NOMO-1 treated with DMSO at 0.1 percent for 48 hours (cell line): ENCODE measurements around the gene PAX7.
"Not testable (repeated sequence)": the region's sequence is repeated elsewhere in the genome, so short reads cannot be mapped to it uniquely, and the experiment has no call there.

Experiments used
- DNase-seq: peaks from one replicate; lab custom pipeline; 2025; ENCODE audit not compliant: unreplicated experiment; lab: John Stamatoyannopoulos, UW

The PAX7 gene

GRCh38 chr1:18749569-18749968 is 118.9 kb downstream of the PAX7 start:
- no peak for DNase-seq

- no peak for DNase-seq
Observed at GRCh38 chr1:18750600-18750999, 120.0 kb downstream of the PAX7 start.

- no peak for DNase-seq
Observed at GRCh38 chr1:18751425-18751824, 120.8 kb downstream of the PAX7 start.

GRCh38 chr1:18752409-18752808 is 121.8 kb downstream of the PAX7 start:
- DNase-seq, result no peak

- DNase-seq, result no peak
Observed at GRCh38 chr1:18760156-18760555, 129.5 kb downstream of the PAX7 start.

GRCh38 chr1:18761948-18762840 is 131.5 kb downstream of the PAX7 start:
- no peak for DNase-seq

- no peak for DNase-seq
Observed at GRCh38 chr1:18764362-18764761, 133.7 kb downstream of the PAX7 start.

- no peak for DNase-seq
Observed at GRCh38 chr1:18765725-18766124, 135.1 kb downstream of the PAX7 start.

GRCh38 chr1:18766328-18766727 is 135.7 kb downstream of the PAX7 start:
- no peak for DNase-seq

- DNase-seq, result not testable (repeated sequence)
Observed at GRCh38 chr1:18767576-18767975, 136.9 kb downstream of the PAX7 start.

GRCh38 chr1:18768086-18768485 is 137.4 kb downstream of the PAX7 start:
- DNase-seq, result no peak

- DNase-seq, result no peak
Observed at GRCh38 chr1:18769140-18769539, 138.5 kb downstream of the PAX7 start.

GRCh38 chr1:18770799-18771198 is 140.2 kb downstream of the PAX7 start:
- DNase-seq, result no peak

- DNase-seq, result no peak
Observed at GRCh38 chr1:18773753-18774152, 143.1 kb downstream of the PAX7 start.

- DNase-seq, result no peak
Observed at GRCh38 chr1:18775341-18775740, 144.7 kb downstream of the PAX7 start.

- no peak for DNase-seq
Observed at GRCh38 chr1:18776777-18777176, 146.1 kb downstream of the PAX7 start.

GRCh38 chr1:18778437-18778836 is 147.8 kb downstream of the PAX7 start:
- no peak for DNase-seq

- DNase-seq, result no peak
Observed at GRCh38 chr1:18781031-18781430, 150.4 kb downstream of the PAX7 start.

GRCh38 chr1:18783705-18784481 is 153.2 kb downstream of the PAX7 start:
- DNase-seq, result no peak

GRCh38 chr1:18784482-18784831 is 153.8 kb downstream of the PAX7 start:
- DNase-seq, result no peak

- DNase-seq, result no peak
Observed at GRCh38 chr1:18786149-18786548, 155.5 kb downstream of the PAX7 start.

GRCh38 chr1:18787825-18788385 is 157.3 kb downstream of the PAX7 start:
- DNase-seq, result no peak
